Stimulated activated CD8-positive, alpha-beta memory T cell treated with anti-CD3 and anti-CD28 coated beads, Interleukin-4, amount 100 ng/mL, for 24 hours (primary cell): ENCODE measurements around the gene COG2.
"Not testable (repeated sequence)": the region's sequence is repeated elsewhere in the genome, so short reads cannot be mapped to it uniquely, and the experiment has no call there.

Experiments
- DNase-seq: peaks from one replicate; pipeline ENCODE4 v3.0.0-alpha.2; 2020; ENCODE audit warnings: low read depth

COG2 gene

DNA sequence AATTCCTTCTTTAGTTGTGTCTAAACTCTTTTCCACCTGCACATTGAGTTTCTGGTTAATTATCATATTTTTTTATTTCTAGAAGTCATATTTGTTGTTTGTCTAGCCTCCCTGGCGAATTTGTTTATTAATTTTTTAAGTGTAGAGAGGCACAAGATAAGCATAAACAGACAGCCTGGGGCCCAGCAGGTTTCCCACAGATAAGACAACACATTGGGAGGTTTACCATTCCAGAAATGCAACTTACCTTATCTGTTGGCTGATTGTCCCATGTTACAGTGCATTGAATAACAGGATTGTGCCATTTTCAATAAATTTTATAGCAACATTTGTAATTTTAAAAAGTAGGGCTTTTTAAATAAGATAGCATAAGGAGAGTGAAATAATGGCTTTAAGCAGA is 34.9 kb downstream of the COG2 start:
- no peak for DNase-seq

DNA sequence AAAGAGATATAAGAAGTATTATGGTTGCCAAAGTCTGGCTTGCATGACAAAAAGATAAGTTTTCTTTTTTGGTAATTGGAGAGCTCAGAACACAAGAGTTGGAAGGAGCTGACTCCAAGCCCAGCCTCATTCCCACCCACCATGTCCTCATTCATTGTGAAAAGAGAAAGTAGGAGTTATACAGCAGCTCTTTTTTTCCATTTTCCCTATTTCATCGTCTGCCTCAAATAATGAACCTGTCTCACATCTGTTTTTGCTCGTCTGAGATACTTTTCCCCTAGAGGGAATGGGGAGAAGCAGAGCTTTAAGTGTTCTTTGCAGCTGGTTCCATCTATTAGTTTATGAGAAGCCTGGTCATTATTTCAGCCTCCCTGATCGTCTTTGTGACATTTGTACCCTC is 36.9 kb downstream of the COG2 start:
- DNase-seq = no peak

DNA sequence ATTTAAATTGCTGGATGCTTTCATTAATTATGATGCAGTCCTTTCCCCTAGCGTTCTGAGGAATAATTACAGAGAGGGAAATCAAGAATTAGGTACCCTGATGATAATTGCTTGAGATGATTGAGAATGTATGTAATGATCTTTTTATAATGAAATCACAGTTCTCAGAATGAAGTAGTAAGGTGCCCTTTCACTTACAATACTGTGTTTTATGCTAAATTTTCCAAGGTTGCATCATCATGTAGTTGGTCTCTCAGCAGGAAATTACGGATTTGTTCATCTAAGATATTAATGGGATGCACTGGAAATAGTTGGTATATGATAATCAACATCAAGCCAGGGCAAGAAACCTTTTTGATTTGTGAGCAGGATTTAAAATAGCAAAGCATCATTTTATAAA is 37.5 kb downstream of the COG2 start:
- no peak for DNase-seq

DNA sequence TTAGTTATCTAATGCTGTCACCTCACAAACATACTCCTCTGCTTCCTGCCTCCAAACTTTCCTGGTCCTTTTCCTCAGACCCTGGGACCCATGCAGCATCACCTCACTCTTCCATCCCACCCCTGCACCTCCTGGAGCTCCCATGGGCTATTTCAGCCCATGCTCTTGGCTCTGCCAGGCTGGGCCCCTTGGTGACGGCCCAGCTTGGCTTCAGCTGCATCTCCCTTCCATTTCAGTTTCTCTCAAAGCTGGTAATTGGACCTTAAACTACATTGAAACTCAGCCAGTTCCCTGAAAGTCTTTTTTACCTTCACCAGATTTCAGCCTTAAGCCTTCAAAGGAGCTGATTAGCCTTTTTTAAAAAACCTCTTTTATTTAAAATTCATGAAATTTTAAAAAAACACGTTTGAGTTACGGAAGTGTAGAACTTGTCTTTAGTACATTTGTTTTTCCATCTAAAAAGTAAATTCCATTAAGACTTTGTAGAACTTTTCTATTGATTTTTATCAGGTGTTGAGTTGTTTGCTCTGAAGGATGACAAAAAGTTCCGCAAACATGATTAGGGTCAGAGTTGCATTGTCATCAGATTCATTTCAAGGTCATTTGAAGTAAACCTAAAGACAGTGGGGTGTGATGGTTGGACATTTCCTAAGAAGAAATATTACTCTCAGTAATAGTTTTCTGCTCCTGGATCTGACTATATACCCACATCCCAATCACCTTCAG is 38.2 kb downstream of the COG2 start:
- DNase-seq = no peak

DNA sequence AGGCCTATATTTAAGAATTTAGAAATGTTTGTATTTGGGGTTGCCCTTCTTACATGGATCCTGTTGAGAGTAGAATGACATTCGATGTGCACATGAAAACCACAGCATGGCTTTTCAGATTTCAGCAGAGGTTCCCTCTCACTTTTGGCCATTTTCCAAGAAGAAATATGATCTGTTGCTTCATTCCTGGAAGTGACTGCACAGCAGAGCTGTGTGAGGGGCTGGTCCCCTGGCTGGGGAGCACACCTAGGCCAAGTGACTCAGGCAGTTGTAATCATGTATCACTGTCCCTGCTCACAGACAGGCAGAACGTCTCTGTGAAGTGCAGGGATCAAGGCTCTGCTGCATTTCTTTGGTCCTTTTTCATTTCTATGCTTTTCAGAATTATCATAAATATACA is 39.3 kb downstream of the COG2 start:
- DNase-seq = no peak

DNA sequence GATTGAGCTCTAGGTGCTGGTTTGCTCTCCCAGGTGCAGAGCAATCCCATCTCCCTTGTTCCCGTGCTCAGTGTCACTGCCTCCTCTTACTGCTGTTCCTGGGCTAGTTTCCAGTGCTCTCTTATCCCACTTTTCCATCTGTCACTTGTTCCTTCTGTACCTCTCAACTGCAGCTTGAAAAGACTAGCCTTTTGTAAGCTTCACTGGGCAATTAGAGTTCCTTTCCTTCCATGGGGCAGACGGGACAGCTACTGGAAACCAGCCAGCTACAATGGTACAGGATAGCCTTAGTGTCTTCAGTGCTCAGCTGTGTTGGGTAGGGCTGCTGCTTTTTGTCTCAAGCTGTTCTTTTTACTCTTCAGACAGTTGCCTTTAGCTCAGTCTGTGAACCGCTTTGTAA is 40.0 kb downstream of the COG2 start:
- DNase-seq = no peak

DNA sequence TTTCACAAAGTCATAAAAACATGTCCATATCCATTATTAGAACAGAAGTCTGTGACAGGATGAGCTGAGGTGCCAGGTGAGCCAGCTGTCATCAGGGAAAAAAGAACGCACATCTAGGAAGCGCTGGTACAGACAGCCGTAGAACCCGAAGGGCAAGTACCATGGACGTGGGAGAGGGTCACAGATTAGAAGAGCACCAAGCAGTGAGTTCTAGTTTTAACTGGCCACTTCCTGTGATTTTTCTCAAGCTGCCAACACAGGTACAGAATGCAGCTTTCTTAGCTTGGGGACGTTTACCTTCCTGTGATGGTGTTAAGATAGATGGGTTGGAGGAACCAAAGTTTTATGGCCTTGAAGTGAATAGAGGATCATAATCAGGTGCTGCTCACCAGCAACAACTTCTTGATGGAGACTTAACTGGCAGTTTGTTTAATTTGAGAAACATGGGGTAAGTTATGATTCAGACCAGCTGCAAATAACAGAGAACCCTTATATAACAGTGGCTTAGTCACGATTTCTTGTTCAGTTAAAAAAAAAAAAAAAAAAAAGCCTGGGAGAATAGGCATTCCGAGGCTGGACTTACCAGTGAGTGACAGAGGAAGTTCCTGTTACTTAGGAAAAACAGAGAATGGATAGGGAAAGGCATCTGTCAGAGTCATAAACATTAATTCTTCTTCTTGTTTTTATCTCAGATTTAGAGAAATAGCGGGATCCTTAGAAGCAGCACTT is 40.8 kb downstream of the COG2 start:
- no peak for DNase-seq

DNA sequence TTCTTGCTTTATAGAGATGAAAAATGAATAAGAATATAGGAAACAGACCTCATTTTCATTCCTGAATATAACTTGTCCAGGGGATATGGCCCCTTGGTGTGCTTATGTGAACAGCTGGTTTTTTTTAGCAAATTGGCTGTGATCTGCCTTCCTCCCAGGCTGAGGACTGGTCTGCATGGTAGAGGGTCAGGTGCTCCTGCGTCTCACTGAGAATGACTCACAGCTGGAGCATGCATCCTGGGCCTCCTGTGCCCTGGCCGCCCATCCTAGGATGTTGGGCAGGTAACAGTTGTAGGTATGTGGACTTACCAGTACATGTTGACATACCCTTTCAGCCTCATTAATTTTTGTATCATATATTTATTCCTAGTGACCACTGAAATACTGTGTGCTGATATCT is 41.9 kb downstream of the COG2 start:
- DNase-seq = no peak

DNA sequence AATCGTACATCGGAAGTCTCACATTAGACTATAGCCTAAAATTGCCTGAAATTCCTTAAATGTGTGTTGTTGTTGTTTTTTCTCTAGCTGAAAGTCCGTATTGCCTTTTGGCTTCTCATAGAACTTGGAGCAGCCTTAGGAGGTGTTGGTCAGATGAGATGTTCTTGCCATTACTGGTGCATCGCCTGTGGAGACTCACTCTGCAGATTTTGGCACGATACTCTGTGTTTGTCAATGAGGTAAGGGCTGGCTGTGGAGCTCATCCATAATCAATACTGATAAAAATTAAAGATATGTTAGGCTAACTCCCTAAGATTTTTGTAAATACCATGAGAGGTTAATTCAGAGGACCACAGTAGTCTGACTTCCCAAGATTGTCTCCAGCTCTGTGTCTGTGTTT is 42.7 kb downstream of the COG2 start:
- DNase-seq = no peak

DNA sequence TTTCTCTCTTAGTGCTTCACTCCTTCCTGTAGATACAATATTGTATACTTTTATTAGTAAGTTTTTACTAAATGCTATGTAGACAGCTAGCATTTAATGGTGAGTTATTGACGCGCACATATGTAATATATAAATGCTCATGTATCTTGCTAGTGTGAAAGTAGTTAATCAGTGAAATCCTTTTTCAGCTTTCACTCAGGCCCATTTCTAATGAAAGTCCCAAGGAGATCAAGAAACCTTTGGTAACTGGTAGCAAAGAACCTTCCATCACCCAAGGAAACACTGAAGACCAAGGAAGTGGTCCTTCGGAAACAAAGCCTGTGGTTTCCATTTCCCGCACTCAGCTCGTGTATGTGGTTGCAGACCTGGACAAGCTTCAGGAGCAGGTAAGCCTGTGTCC is 44.5 kb downstream of the COG2 start:
- DNase-seq = no peak

DNA sequence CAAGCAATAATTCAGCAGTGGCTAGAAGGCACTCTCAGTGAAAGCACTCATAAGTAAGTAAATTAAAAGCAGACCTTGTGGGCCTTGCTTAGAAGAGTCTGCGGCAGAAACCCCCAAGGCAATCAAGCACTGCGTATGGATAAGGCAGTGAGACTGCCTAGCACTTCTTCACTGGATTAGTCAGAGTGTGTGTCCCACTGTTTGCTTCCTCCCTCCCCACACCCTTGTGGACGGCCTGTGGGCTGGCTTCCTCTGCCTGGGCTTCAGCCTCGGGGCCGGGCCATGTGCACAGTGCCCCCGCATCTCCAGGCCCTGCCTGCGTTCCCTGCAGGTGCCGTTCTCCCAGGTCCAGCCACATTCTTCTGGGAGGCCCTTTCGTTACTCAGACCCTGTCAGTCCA is 47.8 kb downstream of the COG2 start:
- DNase-seq = no peak

DNA sequence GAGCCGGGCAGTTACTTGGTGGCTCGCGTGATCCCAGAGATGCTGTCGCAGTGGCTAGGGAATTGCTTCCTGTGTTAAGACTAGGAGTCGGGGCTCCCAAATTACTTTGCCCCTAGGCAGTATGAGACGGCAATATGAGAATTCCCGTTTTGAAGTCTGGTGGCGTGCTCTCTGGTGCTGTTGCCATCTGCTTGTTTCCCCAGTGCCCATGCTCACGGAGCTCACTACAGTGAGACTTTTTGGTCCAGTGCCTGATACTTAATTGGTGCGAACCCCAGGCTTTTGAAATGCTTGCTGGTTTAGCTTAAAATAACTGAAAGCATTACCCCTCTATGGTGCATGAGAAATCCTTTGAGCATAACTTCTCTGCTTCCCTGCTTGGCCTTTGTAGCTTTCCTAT is 49.3 kb downstream of the COG2 start:
- no peak for DNase-seq

DNA sequence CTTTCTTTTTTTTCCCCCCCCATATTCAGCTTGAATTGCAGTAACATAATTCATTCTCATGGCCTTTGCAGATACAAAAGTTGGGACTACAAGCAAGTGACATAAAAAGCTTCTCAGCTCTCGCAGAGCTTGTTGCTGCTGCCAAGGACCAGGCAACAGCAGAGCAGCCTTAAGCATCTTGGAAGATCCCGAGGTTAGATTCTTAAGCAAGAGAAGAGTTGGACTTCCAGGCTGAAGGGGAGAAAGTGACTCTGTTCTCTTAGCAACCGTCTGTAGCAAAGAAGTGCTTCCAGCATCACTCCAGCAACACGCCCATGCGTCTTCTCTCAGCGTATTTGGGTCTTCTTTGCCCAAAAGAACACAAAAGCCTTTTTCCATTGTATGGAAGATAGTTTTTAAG is 50.9 kb downstream of the COG2 start:
- DNase-seq = no peak

DNA sequence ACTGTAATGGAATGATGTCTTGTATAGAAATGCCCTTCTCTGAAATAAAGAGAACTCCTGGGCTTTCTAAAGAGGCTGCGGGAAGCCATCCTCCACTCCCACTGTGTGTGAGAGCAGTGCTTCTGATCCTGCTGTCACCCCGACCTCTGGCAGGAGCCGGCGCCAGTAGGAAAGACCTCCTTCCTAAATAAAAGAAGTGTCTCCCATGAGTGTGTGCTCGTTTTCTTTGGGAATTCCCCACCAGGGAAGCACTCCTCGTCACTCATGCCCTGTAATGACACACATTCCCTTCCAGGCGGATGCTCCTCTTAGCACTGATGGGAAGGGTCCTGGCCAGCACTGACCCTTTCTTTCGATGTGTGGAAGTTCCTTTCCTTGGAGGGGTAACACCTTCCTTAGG is 51.5 kb downstream of the COG2 start:
- no peak for DNase-seq

DNA sequence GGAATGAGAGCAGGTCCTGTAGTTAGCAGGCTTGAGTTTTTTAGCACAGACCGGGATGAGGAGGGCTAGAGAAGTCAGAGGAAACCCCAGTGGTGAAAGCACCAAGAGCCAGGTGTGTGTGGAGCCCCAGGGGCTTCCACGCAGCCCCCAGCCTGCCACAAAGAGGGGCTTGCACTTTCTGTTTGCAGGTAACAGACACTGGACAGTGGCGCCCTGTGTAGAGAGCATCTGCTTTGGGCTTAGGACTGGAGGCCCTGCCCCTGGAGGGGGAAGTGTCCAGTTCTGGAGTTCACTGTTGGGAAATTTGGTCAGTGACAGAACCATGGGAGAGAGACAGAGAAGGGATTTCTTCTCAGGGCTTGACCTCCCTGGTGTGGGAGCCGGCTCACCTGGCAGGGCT is 52.2 kb downstream of the COG2 start:
- DNase-seq = no peak

DNA sequence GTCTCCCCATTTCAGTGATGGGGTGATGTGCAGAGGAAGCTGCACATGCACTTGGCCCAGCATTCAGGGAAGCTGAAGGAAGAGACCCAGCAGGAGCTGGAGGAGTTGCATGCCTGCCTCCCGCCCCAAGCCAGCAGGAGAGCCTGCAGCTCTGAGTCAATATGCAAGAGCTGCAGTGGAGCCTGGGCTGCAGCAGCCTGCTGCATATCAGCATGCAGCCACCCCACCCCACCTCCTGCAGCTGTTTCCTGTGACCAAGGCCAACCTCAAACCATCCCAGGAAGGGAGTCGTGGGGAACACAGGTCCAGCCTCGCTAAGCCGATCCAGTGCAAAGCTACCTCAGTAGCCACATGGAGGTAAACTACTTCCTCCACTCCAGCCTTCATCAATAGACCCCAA is 52.7 kb downstream of the COG2 start:
- no peak for DNase-seq

DNA sequence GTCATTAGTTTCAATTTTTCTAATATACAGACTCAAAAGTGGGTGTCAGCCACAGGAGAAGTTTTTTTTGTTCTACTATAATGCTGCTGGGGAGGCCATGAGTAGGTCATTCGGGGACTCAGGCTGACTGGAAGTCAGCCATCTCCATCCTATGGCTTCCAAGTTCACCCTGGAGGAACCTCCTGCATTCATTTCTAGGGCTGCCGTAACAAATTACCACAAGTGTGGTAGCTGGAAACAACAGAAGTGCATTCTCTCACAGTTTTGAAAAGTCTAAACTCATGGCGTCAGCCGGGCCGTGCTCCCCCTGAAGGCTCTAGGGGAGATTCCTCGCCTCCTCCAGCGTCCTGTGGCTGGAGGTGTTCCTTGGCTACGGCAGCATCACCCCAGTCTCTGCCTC is 53.9 kb downstream of the COG2 start:
- no peak for DNase-seq

DNA sequence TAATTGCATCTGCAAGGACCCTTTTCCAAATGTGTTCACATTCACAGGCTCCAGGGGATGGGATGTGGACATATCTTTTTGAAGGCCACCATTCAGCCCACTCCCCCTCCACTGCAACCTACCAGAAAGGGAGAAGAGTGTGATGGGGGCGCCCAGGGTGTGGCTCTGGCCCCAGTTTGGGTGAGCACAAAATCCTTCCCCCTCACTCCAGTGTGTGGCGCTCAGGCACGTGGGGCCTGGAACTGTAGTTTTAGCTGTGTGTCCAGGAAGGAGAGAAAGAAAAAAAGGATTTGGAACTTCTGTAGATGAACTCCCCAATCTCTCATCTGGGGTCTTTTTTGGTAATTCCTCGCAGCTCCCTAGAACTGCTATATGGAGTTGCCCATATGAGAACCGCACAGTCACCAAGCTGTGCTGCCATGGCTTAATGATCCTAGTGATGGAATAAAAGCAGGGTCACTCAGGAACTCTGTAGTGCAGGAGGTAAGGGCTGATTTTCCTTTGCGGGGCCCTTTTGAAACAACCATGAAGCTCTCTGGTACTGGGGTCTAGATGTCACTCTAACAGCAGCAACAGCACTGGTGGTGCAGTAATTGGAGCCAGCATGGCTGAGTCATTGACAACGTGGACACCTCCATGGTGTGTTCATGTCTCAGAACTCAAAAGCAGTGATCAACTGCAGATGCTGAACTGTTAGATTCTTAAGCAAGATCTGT is 54.6 kb downstream of the COG2 start:
- no peak for DNase-seq

DNA sequence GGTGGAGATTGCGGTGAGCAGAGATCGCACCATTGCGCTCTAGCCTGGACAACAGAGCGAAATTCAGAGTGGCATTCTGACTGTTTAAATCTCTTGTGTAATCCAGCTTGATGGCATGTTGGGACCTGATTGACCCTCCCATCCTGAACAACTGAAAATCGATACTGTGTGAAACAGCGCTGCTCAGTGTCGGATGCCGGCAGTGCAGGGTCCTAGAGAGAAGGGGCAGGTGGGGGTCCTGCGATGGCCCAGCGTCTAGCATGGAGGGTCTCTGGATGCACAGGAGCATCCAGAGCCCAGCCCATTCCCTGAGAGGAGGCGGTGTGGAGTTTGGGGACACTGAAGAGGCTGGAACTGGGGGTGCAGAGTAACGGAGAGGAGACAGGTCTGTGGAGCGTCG is 55.8 kb downstream of the COG2 start:
- DNase-seq = no peak

DNA sequence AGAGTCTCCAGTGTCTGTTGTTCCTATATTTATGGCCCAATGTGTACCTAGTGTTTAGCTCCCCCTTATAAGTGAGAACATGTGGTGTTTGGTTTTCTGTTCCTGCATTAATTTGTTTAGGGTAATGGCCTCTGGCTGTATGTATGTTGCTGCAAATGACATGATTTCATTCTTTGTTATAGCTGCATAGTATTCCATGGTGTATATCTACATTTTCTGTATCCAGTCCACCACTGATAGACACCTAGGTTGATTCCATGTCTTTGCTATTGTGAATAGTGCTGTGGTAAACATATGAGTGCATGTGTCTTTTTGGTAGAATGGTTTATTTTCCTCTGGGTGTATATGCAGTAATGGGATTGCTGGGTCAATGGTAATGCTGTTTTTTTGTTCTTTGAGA is 56.7 kb downstream of the COG2 start:
- DNase-seq = not testable (repeated sequence)

DNA sequence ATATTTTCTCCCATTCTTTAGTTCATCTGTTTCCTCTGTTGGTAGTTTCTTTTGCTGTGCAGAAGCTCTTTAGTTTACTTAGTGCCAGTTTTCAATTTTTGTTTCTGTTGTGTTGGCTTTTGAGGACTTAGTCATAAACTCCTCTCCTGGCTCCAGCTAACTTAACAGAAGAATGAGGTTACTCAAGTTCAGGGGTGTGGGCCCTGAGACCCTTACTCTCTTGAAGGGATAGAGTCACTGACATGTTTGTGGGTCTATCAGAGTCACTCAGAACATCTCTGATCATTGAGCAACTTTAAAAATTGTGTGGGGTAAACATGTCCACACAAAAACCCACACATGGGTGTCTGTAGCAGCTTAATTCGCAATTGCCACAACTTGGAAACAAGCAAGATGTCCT is 57.4 kb downstream of the COG2 start:
- no peak for DNase-seq

DNA sequence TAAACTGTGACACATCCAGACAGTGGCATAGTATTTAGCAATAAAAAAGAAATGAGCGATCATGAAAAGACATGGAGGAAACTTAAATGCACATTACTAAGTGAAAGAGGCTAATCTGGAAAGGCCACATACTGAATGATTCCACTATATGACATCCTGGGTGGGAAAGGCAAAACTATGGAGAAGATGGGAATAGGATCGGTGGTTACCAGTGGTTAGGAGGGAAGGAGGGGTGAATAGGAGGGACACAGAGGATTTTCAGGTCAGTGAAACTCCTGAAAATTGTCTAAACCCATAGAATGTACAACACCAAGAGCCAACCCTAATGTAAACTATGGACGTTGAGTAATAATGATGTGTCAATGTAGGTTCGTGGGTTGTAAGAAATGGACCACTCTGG is 57.9 kb downstream of the COG2 start:
- DNase-seq = no peak

DNA sequence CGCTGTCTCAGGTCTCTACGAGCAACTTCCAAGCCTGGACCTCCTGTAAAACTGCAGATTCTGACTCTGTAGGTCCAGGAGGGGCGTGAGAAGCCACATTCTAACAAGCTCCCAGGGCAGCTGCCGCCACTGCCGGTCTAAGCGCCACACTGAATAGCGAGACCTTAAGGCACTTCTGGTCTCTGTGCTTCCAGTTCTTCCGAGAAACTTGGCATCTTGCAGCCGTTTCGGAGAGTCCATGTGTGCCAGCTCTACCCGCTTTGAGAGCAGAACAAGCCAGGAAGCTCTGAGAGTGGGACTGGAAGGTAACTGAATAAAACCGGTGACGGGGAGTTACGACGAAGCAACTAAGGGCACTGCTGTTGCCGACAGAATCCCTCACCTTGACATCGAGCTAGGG is 59.2 kb downstream of the COG2 start:
- no peak for DNase-seq
